Measurements from ENCODE around the gene ACOT12.
"Not testable (repeated sequence)": the region's sequence is repeated elsewhere in the genome, so short reads cannot be mapped to it uniquely, and the experiment has no call there.

ACOT12 gene

DNA sequence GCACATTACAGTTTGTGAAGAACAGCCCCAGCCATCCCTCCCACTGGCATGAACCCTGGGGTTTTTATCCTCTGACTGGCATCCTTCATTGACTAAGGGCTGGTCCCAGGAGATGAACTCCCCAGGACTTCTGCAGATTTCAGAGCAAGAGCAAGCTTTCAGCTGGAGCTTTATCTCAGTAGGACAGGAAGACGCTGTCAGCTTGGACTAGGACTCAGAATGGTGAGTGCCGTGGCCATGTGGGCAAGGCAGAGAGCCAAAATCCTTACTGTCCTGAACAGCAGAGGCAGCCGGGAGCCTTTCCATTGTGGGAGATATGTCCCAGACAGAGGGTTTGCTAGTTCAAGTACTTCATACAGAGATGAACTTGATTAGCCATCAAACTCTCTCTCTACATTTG is 3.2 kb upstream of the ACOT12 start:
- DNase-seq: no peak

DNA sequence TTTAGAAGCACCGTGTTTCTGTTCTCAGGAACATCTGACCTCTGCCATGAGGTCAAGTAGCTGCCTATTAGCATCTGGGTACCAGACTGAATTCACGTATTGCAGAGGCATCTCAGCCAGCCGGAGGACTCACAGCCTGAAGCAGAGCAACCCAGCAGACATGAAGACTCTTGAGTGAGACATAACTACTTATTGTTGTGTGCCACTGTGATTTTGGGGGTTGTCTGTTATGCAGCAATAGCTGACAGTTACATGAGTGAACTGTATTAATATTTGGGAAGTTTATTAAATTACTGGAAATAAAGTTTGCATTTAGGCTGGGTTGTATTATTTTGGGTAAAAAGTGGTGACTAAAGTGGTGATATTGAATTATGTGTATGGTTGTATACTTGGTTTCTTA is 1.3 kb upstream of the ACOT12 start:
- DNase-seq: no peak

DNA sequence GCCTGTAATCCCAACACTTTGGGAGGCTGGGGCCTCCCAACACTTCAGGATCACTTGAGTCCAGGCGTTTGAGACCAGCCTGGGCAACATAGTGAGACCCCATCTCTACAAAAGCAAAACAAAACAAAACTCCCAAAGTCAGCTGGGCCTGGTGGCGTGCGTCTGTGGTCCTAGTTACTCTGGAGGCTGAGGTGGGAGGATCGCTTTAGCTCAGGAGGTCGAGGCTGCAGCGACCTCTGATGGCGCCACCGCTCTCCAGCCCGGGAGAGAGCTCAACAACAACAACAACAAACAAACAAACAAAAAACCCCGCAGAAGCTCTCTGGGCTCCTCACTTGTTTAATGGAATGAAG is 528 bp downstream of the ACOT12 start:
- no peak for DNase-seq

- DNase-seq: no peak
Observed at GRCh38 chr5:81389025-81389424, 4.9 kb downstream of the ACOT12 start.

- DNase-seq: no peak
Observed at GRCh38 chr5:81388169-81388568, 5.8 kb downstream of the ACOT12 start.

GRCh38 chr5:81383867-81384266 is 10.1 kb downstream of the ACOT12 start:
- no peak for DNase-seq

- no peak for DNase-seq
Observed at GRCh38 chr5:81371354-81371876, 22.5 kb downstream of the ACOT12 start.

DNA sequence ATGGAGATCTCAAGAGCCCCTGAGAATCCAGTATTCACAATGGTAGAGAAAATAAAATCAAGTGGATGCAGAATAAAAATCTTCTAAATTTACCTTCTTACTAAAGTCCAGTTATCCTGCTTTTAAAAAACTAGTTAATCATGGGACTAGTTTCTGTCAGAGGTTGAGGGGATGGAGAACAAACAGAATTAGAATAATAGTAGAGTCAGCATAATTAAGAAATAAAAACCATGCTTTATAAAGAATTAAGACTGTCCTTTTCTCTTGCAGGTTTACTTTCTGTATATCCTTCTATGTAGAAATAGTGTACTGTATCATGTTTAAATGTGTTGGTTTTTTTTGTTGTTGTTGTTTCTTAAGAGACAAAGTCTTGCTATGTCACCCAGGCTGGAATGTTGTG is 23.0 kb downstream of the ACOT12 start:
- no peak for DNase-seq

- DNase-seq: no peak
Observed at GRCh38 chr5:81365541-81365940, 28.4 kb downstream of the ACOT12 start.

GRCh38 chr5:81363093-81363871 is 30.7 kb downstream of the ACOT12 start:
- DNase-seq: no peak

DNA sequence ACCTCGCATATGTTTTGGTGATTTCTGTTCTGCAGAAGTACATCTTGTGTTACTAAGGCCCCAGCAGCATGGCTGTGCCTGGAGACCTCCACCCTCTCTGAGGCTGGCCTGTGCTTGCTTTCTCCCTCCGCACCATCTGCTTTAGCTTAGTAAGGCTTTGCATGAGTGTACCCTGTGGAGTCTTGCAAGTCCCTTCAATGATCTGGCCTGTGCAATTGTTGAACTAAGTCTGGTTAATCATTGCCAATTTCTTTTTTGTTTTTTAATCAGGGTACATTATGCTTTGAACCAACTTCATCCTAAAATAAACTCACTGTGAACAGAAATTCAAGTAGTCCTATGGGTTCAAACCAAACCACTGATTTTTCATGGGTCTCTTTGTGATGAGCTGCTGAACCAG is 32.3 kb downstream of the ACOT12 start:
- DNase-seq: no peak

GRCh38 chr5:81360640-81361039 is 33.3 kb downstream of the ACOT12 start:
- no peak for DNase-seq

DNA sequence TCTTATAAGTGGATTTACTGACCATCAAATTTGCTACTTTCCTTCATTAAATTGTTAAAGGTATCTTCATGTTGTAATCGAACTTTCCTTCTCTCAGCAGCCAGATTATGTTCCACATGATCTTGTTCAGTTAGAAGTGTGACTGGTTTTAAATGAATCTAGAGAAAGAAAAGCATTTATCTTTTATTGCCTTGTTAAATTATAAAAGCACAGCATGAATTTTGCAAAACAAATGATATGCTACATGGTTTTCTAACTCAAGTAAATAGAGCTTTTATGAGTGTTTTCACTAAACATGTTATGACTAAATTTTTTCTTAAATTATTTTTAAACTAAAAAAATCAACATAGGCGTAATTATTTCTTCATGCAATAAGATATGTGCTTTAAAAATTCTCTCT is 34.1 kb downstream of the ACOT12 start:
- DNase-seq: no peak

DNA sequence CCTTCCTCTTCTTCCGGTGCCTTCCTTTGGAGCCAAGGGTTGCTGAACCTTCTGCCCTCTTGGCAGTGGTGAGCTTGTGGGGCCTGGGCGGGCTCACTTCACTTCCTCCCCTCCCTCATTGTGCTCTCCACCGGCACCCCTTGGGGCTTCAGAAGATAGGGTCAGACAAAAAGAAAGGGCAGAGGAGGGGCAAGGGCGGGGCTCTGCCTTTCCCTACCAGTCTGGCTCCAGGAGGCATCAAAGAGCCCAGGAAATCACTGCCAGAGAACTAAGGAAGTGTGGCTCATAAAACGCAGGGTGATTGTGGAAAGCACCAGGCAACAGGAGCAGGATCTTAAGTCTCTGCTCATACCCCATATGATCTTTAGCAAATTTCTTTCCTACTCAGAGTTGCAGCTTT is 34.8 kb downstream of the ACOT12 start:
- no peak for DNase-seq

DNA sequence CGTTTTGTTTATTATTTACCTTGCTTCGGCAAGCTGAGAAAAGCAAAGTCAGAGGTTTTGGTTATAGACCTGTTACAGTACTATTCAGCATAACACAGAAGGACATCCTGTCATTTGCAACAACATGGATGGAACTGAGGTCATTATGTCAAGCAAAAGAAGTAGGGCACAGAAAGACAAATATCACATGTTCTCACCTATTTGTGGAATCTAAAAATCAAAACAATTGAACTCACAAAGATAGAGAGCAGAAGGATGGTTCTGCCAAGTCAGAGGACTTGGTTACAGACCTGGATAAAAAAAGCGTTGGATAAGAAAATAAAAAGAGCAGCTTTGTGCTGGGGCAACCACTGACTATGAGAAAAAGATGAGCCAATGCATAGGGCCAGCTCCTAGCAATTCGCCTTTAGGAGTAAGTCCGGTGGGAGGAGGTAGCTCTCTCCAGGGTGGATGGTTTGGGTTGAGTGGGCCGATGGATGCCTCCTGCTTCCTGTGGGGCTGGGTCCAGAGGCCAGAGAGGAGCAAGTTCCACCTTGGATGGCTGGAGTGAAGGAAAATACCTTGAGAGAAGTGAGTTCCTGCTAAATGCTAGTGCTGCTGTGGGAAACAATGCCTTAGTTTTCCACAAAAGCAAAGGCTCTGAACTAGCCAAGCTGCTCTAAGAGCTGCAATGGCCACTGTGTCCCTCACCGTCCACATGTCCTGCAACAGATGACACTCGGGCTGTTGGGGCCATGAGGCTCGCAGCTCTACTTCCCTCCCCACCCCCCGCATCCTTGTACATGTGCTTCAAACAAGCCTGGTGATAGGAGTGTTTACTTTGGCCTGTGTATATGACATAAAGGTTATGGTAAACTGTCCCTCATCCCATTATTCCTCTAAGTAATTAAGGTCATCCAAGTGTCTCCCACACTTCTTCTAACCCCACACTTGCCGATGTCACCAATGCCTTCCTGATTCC is 38.4 kb downstream of the ACOT12 start:
- no peak for DNase-seq

DNA sequence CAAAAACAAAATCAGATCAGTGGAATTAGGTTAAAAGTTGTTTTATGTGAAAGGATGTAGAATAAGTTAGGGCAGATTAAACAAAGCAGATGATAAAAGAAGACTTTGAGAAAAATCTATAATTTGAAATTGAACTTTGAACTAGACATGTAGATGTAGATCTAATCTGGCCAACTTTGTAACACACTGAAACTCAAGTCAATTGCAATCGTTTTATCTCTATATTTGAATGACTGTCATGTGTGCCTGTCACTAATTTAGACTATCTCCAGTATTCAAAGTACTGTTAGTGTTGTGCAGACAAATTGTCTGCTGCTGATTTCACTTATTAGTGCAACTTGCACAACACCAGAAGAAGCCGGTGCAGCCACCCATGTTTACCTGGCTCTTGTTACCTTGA is 39.8 kb downstream of the ACOT12 start:
- DNase-seq: no peak

GRCh38 chr5:81353189-81353588 is 40.7 kb downstream of the ACOT12 start:
- no peak for DNase-seq

GRCh38 chr5:81350507-81350906 is 43.4 kb downstream of the ACOT12 start:
- no peak for DNase-seq

GRCh38 chr5:81349161-81349560 is 44.8 kb downstream of the ACOT12 start:
- DNase-seq: no peak

DNA sequence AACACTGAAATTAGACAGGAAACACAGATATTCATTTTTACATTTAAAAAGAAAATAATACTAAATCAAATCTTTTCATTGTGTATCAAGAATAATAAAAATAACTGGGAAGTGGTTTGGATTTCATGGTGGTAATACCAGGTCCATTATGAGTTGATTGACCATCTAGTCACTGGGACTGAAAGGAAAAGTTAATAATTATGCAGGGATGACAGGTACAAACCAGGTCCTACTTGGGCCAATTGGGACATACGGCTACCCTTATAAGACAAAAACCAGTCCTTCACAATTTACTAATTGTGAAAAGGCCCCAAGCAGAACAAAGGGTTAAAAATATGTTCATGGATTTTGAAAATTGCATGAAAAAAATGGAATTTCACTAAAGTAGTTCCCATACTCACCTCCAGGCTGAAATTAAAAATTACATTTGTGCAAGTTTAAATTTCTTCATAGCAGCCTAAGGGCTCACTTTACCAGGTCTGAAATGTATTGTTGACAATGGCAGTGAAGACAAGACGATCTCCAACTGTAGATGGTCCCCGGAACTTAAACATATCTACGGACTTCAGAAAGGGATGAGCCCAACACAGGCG is 48.4 kb downstream of the ACOT12 start:
- DNase-seq: no peak

DNA sequence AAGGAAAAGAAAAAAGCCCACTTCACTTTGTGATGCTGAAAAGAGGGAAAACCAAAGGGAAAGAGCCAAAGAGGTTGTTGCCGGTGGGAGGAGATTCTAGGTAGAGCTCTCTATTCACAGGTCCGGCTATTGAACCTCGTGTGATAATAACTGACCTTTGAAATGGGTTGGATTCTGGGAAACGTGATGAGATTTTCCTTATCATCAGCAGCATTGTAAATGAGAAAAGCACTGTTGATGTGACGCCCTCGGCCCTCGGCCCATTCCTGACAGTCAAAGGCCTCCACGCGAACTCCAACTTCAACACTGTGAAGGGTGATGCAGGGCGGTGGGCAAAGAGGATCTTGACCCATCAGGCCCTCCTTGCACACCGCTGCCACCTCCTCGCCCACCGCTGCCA is 49.2 kb downstream of the ACOT12 start:
- no peak for DNase-seq

DNA sequence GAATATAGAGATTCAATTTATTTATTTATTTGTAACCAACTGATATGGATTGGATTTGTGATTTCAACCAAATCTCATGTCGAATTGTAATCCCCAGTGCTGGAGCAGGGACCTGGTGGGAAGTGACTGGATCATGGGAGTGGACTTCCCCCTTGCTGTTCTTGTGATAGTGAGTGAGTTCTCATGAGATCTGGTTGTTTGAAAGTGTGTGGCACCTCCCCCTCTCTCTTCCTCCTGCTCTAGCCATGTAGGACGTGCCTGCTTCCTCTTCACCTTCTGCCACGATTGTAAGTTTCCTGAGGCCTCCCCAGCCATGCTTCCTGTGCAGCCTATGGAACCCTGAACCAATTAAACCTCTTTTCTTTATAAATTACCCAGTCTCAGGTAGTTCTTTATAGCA is 55.7 kb downstream of the ACOT12 start:
- DNase-seq: not testable (repeated sequence)

- DNase-seq: no peak
Observed at GRCh38 chr5:81337803-81338202, 56.1 kb downstream of the ACOT12 start.

DNA sequence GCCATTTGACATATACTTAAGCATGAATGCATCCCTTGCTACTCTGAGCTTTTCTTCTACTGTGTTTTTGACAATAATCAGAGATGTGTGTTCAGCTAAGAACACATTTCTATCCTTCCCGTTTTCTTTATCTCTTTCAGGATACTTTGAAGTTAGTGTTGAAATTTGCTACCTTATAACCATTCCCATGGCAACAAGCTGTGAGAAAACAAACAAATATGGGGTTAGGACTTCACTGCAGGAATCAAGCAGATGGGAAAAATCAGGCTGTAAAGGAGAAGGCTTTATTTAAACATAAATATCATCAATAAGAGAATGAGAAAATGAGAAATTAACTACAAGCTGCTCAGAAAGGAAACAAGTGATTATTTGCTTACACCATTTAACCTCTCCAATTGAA is 57.4 kb downstream of the ACOT12 start:
- no peak for DNase-seq
